K562 (cell line): Measurements from ENCODE around the gene OBSL1.

ENCODE experiments used
- EP300 ChIP-seq: IDR thresholded peaks from 2 replicates; pipeline ENCODE4 v1.6.1; 2012; ENCODE audit warnings: low read length, improper control_type of control experiment
- JUN ChIP-seq, 2 experiments: sonication (generic) in 1 of 2; formaldehyde crosslinking in 1 of 2; IDR thresholded peaks; 2 replicates each; pipeline versions ENCODE4 v1.6.1 to v1.8.0; 2012 to 2022; ENCODE audit warnings: borderline replicate concordance in 2 of 2, mild to moderate bottlenecking in 2 of 2, improper control_type of control experiment in 1 of 2, low read depth in 1 of 2, low read length in 1 of 2, missing genetic modification reagents in 1 of 2
- NFRKB ChIP-seq: fragments of 450-650 bp; IDR thresholded peaks from 2 replicates; pipeline ENCODE4 v1.6.1; 2016; ENCODE audit warnings: low read depth
- NR1H2 ChIP-seq: sonication (generic); formaldehyde crosslinking; IDR thresholded peaks from 2 replicates; pipeline ENCODE4 v1.4.0; 2020; ENCODE audit warnings: mild to moderate bottlenecking, missing genetic modification reagents
- POLR2A ChIP-seq: fragments of 450-650 bp; conservative IDR thresholded peaks from 2 replicates; pipeline ENCODE4 v1.6.1; 2016
- SP2 ChIP-seq: IDR thresholded peaks from 2 replicates; pipeline ENCODE4 v1.6.1; 2011; ENCODE audit warnings: mild to moderate bottlenecking, low read depth, low read length, moderate library complexity; ENCODE audit not compliant: poor library complexity, severe bottlenecking; ENCODE audit errors: extremely low read depth
- TF ChIP-seq, protein P1 (sequence below), 2 experiments: fragments of 450-650 bp in 1 of 2; sonication (generic) in 1 of 2; formaldehyde crosslinking; conservative IDR thresholded peaks; 2 replicates each; pipeline versions ENCODE4 v1.4.0 to v1.8.1; 2020 to 2022; ENCODE audit warnings: mild to moderate bottlenecking in 1 of 2, missing genetic modification reagents in 1 of 2
- TF ChIP-seq, protein P2 (sequence below): sonication (generic); formaldehyde crosslinking; IDR thresholded peaks from 2 replicates; pipeline ENCODE4 v1.8.1; 2023; ENCODE audit warnings: mild to moderate bottlenecking, missing genetic modification reagents
- TF ChIP-seq, protein P3 (sequence below), 3 experiments: IDR thresholded peaks in 2 of 3; conservative IDR thresholded peaks in 1 of 3; 2 replicates each; pipeline ENCODE4 v1.5.1; 2011 to 2012; ENCODE audit warnings: low read length in 3 of 3, mild to moderate bottlenecking in 3 of 3, control low read depth in 2 of 3, improper control_type of control experiment in 1 of 3, inconsistent platforms in 1 of 3, low read depth in 1 of 3, mixed read lengths in 1 of 3, moderate library complexity in 1 of 3; ENCODE audit not compliant: insufficient read depth in 2 of 3
- TF ChIP-seq, protein P4 (sequence below): fragments of 450-650 bp; IDR thresholded peaks from 2 replicates; pipeline ENCODE4 v1.6.1; 2017; ENCODE audit warnings: mild to moderate bottlenecking, moderate library complexity
- TF ChIP-seq, protein P5 (sequence below): sonication (generic); formaldehyde crosslinking; IDR thresholded peaks from 2 replicates; pipeline ENCODE4 v1.8.0; 2022; ENCODE audit warnings: mild to moderate bottlenecking, missing genetic modification reagents

DNA sequence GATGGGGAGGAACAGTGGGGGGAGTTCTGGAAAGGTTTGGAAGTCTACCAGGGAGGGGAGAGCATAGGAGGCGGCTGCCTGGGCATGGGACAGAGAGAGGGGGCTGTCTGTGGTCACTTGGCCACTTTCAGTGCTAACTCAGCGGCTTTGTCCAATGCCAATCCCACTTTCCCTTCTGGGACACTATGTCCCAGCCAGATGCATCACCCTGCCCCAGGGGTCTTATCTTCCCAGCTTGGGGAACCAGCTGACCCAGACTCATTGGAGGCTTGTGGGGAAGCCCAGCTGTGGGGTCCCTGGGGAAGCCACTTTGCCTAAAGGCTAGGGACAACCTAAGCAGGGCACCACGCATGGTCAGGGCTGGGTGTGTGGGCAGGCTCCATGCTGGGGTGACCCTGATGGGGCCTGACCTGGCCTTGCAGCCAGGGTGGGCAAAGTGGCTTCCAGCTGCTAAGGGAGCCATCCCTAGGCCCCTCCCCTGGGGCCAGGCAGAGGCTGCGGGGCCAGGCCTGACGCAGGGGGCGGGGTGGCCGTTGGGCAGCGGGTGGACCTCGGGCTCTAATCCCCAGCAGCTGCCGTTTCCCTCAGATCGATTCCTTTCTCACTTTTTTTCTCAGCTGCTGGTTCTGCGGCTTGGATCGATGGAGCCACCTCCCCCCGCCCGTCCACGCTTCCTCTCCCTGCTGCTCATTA is 58.7 kb downstream of the OBSL1 start:
- no peak for TF ChIP-seq JUN (IDR thresholded peaks at IDR 0.05; ENCODE audit: borderline replicate concordance, low read depth, low read length)
- no peak for TF ChIP-seq JUN (CRISPR knock-in tag; IDR thresholded peaks at IDR 0.05; ENCODE audit: borderline replicate concordance)
- no peak for TF ChIP-seq POLR2A
- TF ChIP-seq, protein P1, sequence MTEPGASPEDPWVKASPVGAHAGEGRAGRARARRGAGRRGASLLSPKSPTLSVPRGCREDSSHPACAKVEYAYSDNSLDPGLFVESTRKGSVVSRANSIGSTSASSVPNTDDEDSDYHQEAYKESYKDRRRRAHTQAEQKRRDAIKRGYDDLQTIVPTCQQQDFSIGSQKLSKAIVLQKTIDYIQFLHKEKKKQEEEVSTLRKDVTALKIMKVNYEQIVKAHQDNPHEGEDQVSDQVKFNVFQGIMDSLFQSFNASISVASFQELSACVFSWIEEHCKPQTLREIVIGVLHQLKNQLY (CRISPR knock-in tag; conservative IDR thresholded peaks at IDR 0.05) = no peak
- no peak for TF ChIP-seq SP2
- TF ChIP-seq, protein P2, sequence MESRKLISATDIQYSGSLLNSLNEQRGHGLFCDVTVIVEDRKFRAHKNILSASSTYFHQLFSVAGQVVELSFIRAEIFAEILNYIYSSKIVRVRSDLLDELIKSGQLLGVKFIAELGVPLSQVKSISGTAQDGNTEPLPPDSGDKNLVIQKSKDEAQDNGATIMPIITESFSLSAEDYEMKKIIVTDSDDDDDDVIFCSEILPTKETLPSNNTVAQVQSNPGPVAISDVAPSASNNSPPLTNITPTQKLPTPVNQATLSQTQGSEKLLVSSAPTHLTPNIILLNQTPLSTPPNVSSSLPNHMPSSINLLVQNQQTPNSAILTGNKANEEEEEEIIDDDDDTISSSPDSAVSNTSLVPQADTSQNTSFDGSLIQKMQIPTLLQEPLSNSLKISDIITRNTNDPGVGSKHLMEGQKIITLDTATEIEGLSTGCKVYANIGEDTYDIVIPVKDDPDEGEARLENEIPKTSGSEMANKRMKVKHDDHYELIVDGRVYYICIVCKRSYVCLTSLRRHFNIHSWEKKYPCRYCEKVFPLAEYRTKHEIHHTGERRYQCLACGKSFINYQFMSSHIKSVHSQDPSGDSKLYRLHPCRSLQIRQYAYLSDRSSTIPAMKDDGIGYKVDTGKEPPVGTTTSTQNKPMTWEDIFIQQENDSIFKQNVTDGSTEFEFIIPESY = no peak
- no peak for TF ChIP-seq NR1H2 (CRISPR knock-in tag)
- TF ChIP-seq, protein P3, sequence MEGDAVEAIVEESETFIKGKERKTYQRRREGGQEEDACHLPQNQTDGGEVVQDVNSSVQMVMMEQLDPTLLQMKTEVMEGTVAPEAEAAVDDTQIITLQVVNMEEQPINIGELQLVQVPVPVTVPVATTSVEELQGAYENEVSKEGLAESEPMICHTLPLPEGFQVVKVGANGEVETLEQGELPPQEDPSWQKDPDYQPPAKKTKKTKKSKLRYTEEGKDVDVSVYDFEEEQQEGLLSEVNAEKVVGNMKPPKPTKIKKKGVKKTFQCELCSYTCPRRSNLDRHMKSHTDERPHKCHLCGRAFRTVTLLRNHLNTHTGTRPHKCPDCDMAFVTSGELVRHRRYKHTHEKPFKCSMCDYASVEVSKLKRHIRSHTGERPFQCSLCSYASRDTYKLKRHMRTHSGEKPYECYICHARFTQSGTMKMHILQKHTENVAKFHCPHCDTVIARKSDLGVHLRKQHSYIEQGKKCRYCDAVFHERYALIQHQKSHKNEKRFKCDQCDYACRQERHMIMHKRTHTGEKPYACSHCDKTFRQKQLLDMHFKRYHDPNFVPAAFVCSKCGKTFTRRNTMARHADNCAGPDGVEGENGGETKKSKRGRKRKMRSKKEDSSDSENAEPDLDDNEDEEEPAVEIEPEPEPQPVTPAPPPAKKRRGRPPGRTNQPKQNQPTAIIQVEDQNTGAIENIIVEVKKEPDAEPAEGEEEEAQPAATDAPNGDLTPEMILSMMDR (IDR thresholded peaks at IDR 0.05 in 2 of 3, conservative IDR thresholded peaks at IDR 0.05 in 1 of 3; ENCODE audit: insufficient read depth in 2 of 3, low read depth in 1 of 3, low read length in 3 of 3) = no peak
- TF ChIP-seq, protein P4, sequence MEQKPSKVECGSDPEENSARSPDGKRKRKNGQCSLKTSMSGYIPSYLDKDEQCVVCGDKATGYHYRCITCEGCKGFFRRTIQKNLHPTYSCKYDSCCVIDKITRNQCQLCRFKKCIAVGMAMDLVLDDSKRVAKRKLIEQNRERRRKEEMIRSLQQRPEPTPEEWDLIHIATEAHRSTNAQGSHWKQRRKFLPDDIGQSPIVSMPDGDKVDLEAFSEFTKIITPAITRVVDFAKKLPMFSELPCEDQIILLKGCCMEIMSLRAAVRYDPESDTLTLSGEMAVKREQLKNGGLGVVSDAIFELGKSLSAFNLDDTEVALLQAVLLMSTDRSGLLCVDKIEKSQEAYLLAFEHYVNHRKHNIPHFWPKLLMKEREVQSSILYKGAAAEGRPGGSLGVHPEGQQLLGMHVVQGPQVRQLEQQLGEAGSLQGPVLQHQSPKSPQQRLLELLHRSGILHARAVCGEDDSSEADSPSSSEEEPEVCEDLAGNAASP = no peak
- TF ChIP-seq, protein P5, sequence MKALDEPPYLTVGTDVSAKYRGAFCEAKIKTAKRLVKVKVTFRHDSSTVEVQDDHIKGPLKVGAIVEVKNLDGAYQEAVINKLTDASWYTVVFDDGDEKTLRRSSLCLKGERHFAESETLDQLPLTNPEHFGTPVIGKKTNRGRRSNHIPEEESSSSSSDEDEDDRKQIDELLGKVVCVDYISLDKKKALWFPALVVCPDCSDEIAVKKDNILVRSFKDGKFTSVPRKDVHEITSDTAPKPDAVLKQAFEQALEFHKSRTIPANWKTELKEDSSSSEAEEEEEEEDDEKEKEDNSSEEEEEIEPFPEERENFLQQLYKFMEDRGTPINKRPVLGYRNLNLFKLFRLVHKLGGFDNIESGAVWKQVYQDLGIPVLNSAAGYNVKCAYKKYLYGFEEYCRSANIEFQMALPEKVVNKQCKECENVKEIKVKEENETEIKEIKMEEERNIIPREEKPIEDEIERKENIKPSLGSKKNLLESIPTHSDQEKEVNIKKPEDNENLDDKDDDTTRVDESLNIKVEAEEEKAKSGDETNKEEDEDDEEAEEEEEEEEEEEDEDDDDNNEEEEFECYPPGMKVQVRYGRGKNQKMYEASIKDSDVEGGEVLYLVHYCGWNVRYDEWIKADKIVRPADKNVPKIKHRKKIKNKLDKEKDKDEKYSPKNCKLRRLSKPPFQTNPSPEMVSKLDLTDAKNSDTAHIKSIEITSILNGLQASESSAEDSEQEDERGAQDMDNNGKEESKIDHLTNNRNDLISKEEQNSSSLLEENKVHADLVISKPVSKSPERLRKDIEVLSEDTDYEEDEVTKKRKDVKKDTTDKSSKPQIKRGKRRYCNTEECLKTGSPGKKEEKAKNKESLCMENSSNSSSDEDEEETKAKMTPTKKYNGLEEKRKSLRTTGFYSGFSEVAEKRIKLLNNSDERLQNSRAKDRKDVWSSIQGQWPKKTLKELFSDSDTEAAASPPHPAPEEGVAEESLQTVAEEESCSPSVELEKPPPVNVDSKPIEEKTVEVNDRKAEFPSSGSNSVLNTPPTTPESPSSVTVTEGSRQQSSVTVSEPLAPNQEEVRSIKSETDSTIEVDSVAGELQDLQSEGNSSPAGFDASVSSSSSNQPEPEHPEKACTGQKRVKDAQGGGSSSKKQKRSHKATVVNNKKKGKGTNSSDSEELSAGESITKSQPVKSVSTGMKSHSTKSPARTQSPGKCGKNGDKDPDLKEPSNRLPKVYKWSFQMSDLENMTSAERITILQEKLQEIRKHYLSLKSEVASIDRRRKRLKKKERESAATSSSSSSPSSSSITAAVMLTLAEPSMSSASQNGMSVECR (CRISPR knock-in tag) = no peak
- TF ChIP-seq EP300 = no peak
- TF ChIP-seq NFRKB = no peak
